HG03558 (cell line): Measurements from ENCODE around the gene MARCHF7.
"Not testable (repeated sequence)": the region's sequence is repeated elsewhere in the genome, so short reads cannot be mapped to it uniquely, and the experiment has no call there.

Experiments used
- ATAC-seq: cut with Tn5 transposase; IDR thresholded peaks from one replicate; pipeline ENCODE4 v1.9.1; 2021; ENCODE audit warnings: moderate number of reproducible peaks; ENCODE audit not compliant: unreplicated experiment; ENCODE audit errors: extremely low read depth

MARCHF7 gene

GRCh38 chr2:159716857-159717256, 4.6 kb downstream of the MARCHF7 start:
- ATAC-seq: no peak

- no peak for ATAC-seq
Observed at GRCh38 chr2:159720676-159721075, 8.4 kb downstream of the MARCHF7 start.

GRCh38 chr2:159722580-159722979, 10.3 kb downstream of the MARCHF7 start:
- ATAC-seq: no peak

GRCh38 chr2:159724795-159725572, 12.7 kb downstream of the MARCHF7 start:
- ATAC-seq: not testable (repeated sequence)

GRCh38 chr2:159725713-159726112, 13.4 kb downstream of the MARCHF7 start:
- ATAC-seq: no peak

- ATAC-seq: no peak
Observed at GRCh38 chr2:159728629-159729028, 16.3 kb downstream of the MARCHF7 start.

GRCh38 chr2:159735648-159736047, 23.3 kb downstream of the MARCHF7 start:
- ATAC-seq: no peak

- ATAC-seq: no peak
Observed at GRCh38 chr2:159736048-159736447, 23.7 kb downstream of the MARCHF7 start.

GRCh38 chr2:159737292-159737916, 25.1 kb downstream of the MARCHF7 start:
- ATAC-seq: no peak

GRCh38 chr2:159737917-159738296, 25.6 kb downstream of the MARCHF7 start:
- no peak for ATAC-seq

- no peak for ATAC-seq
Observed at GRCh38 chr2:159738509-159739390, 26.4 kb downstream of the MARCHF7 start.

- no peak for ATAC-seq
Observed at GRCh38 chr2:159742846-159743245, 30.5 kb downstream of the MARCHF7 start.

GRCh38 chr2:159744363-159744762, 32.1 kb downstream of the MARCHF7 start:
- ATAC-seq: no peak

GRCh38 chr2:159745237-159745636, 32.9 kb downstream of the MARCHF7 start:
- ATAC-seq: not testable (repeated sequence)

- no peak for ATAC-seq
Observed at GRCh38 chr2:159748089-159748488, 35.8 kb downstream of the MARCHF7 start.

- ATAC-seq: no peak
Observed at GRCh38 chr2:159750873-159751272, 38.6 kb downstream of the MARCHF7 start.

- no peak for ATAC-seq
Observed at GRCh38 chr2:159753797-159754196, 41.5 kb downstream of the MARCHF7 start.

- no peak for ATAC-seq
Observed at GRCh38 chr2:159755014-159755413, 42.7 kb downstream of the MARCHF7 start.

- no peak for ATAC-seq
Observed at GRCh38 chr2:159755788-159756187, 43.5 kb downstream of the MARCHF7 start.

- no peak for ATAC-seq
Observed at GRCh38 chr2:159758239-159758638, 45.9 kb downstream of the MARCHF7 start.

- no peak for ATAC-seq
Observed at GRCh38 chr2:159758686-159759085, 46.4 kb downstream of the MARCHF7 start.
